GM12878 (cell line): Measurements from ENCODE around the gene CRAMP1. TPM values are rescaled to one million over a fixed set of nuclear protein-coding genes. Genes with fewer than 3 reads are reported as not detected.

Experiments used
- ATAC-seq: fragments of 200-7000 bp; cut with Tn5 transposase; 3 replicates; pipeline ENCODE4 v1.9.1; 2020; ENCODE audit warnings: mild to moderate bottlenecking, moderate library complexity
- BruUV-seq: library from RNA; stranded (reverse); fragments of 400-500 nt; replicated peaks from 2 replicates; lab custom pipeline; 2021; lab: Mats Ljungman, UMichigan
- CTCF ChIA-PET: fragments of 300-600 bp; sonication (Branson Sonifier 250); formaldehyde crosslinking; extraction: SDS; loops from one replicate; lab custom pipeline; 2021; ENCODE audit warnings: inconsistent platforms; lab: Yijun Ruan, JAX
- POLR2A ChIA-PET: fragments of 350-600 bp; formaldehyde crosslinking; extraction: SDS; loops from one replicate; lab custom pipeline; 2021; ENCODE audit warnings: inconsistent platforms; lab: Charles Lee
- RAD21 ChIA-PET: fragments of 300-600 bp; sonication (Branson Sonifier 250); formaldehyde crosslinking; loops from one replicate; lab custom pipeline; 2023; ENCODE audit warnings: antibody characterized with exemption; ENCODE audit not compliant: unreplicated experiment; lab: Charles Lee
- SMC1A ChIA-PET: fragments of 300-600 bp; sonication (Branson Sonifier 250); formaldehyde crosslinking; loops from one replicate; lab custom pipeline; 2023; ENCODE audit not compliant: unreplicated experiment, uncharacterized antibody; lab: Charles Lee
- DNase-seq: peaks from one replicate; pipeline ENCODE4 v3.0.0-alpha.2; 2011; ENCODE audit warnings: low read depth, low spot score
- FAIRE-seq: peaks from 3 replicates; lab custom pipeline; 2011; peaks lifted over from hg19 to GRCh38; lab: Jason Lieb, UNC
- H2AFZ ChIP-seq: 2 replicates; pipeline ENCODE4 v1.6.0; 2011; ENCODE audit warnings: low read depth, low read length, control low read depth; ENCODE audit not compliant: control insufficient read depth
- H3K27ac ChIP-seq: 2 replicates; pipeline ENCODE4 v1.5.1; 2011; ENCODE audit warnings: control low read depth; ENCODE audit not compliant: control insufficient read depth, insufficient read depth
- H3K27me3 ChIP-seq, 2 experiments: replicated peaks in 1 of 2; 2 replicates each; pipeline versions ENCODE4 v1.6.0 to v1.6.1; 2011; ENCODE audit warnings: low read length in 1 of 2; ENCODE audit not compliant: control insufficient read depth in 2 of 2, insufficient read depth in 2 of 2
- H3K36me3 ChIP-seq, 2 experiments: 2 replicates each; pipeline ENCODE4 v1.5.1; 2011; ENCODE audit warnings: low read length in 1 of 2; ENCODE audit not compliant: control insufficient read depth in 2 of 2, insufficient read depth in 2 of 2
- H3K4me1 ChIP-seq: 2 replicates; pipeline ENCODE4 v1.6.1; 2011; ENCODE audit warnings: mild to moderate bottlenecking, low read length, moderate library complexity, mixed read lengths; ENCODE audit not compliant: control insufficient read depth, insufficient read depth
- H3K4me2 ChIP-seq: 2 replicates; pipeline ENCODE4 v1.6.0; 2011; ENCODE audit warnings: control low read depth; ENCODE audit not compliant: control insufficient read depth, insufficient read depth
- H3K4me3 ChIP-seq: fragments of 200-600 bp; sonication (generic); 2 replicates; pipeline ENCODE4 v1.5.1; 2016
- H3K79me2 ChIP-seq: 2 replicates; pipeline ENCODE4 v1.6.0; 2011; ENCODE audit warnings: low read length; ENCODE audit not compliant: control insufficient read depth, insufficient read depth
- H3K9ac ChIP-seq: 2 replicates; pipeline ENCODE4 v1.8.0; 2011; ENCODE audit warnings: low read length, control low read depth, mixed read lengths; ENCODE audit not compliant: control insufficient read depth, insufficient read depth
- H3K9me3 ChIP-seq: replicated peaks from 3 replicates; pipeline ENCODE4 v1.5.1; 2011; ENCODE audit warnings: mild to moderate bottlenecking, low read length; ENCODE audit not compliant: control insufficient read depth, insufficient read depth
- H4K20me1 ChIP-seq: 2 replicates; pipeline ENCODE4 v1.6.0; 2011; ENCODE audit not compliant: control insufficient read depth, insufficient read depth
- BACH1 ChIP-seq: fragments of 450-650 bp; IDR thresholded peaks from 2 replicates; pipeline ENCODE4 v1.6.1; 2017; ENCODE audit warnings: mild to moderate bottlenecking, borderline replicate concordance
- DPF2 ChIP-seq: fragments of 450-650 bp; IDR thresholded peaks from 2 replicates; pipeline ENCODE4 v1.6.1; 2017; ENCODE audit warnings: mild to moderate bottlenecking
- FOXM1 ChIP-seq: IDR thresholded peaks from 2 replicates; pipeline ENCODE4 v1.6.1; 2012; ENCODE audit warnings: low read depth, mild to moderate bottlenecking, inconsistent platforms, low read length, moderate library complexity
- KAT2A ChIP-seq: conservative IDR thresholded peaks from 2 replicates; pipeline ENCODE4 v1.6.1; 2011; ENCODE audit warnings: low read depth, low read length; ENCODE audit not compliant: control insufficient read depth
- NKRF ChIP-seq: fragments of 450-650 bp; conservative IDR thresholded peaks from 2 replicates; pipeline ENCODE4 v1.6.1; 2017; ENCODE audit warnings: mild to moderate bottlenecking, moderate library complexity
- POLR2AphosphoS2 ChIP-seq: IDR thresholded peaks from 2 replicates; pipeline ENCODE4 v1.6.1; 2011; ENCODE audit warnings: low read depth, mild to moderate bottlenecking, low read length, improper control_type of control experiment, moderate library complexity
- RAD21 ChIP-seq: IDR thresholded peaks from 2 replicates; pipeline ENCODE4 v1.6.1; 2011; ENCODE audit warnings: mild to moderate bottlenecking, low read depth, low read length, moderate library complexity; ENCODE audit not compliant: insufficient read depth
- SMAD1 ChIP-seq: fragments of 450-650 bp; IDR thresholded peaks from 2 replicates; pipeline ENCODE4 v1.6.1; 2018; ENCODE audit warnings: mild to moderate bottlenecking, low read depth; ENCODE audit not compliant: partially characterized antibody
- TAF1 ChIP-seq: IDR thresholded peaks from 2 replicates; pipeline ENCODE4 v1.6.1; 2011; ENCODE audit warnings: mild to moderate bottlenecking, low read depth, low read length, borderline replicate concordance
- ZNF24 ChIP-seq: fragments of 450-650 bp; IDR thresholded peaks from 2 replicates; pipeline ENCODE4 v1.6.1; 2017; ENCODE audit warnings: antibody characterized with exemption, mild to moderate bottlenecking
- WGBS: methylation state at CpG from one replicate; pipeline ENCODE4 v1.1.6; 2016; ENCODE audit warnings: low lambda C conversion rate; ENCODE audit not compliant: insufficient replicate concordance, insufficient coverage; ENCODE audit errors: missing lambda C conversion rate; 5-methylcytosine and 5-hydroxymethylcytosine counted together
- in situ Hi-C: fragments of 300-500 bp; cut with MboI; formaldehyde crosslinking; loops from 9 replicates; pipeline ENCODE4 v1.14.3; 2018; ENCODE audit warnings: mixed read lengths
- intact Hi-C: fragments of 100-400 bp; cut with micrococcal nuclease; formaldehyde crosslinking; loops from one replicate; pipeline ENCODE4 v1.14.2; 2022; ENCODE audit not compliant: unreplicated experiment
- polyA plus RNA-seq, 11 experiments: library from polyadenylated mRNA; depleted of rRNA in 4 of 11; unstranded in 6 of 11; stranded (reverse) in 5 of 11; fragments of >200 nt; fragmentation: Nextera tagmentation in 4 of 11; fragmentation: Illumina TruSeq in 1 of 11; extraction: Ambion mirVana in 4 of 11; extraction: Trizol in 1 of 11; gene quantifications; 1 replicate in 1 of 11; 2 replicates in 10 of 11; pipeline versions ENCODE4 v1.2.1 to v1.2.3, GENCODE V29; 2011 to 2016; ENCODE audit warnings: inconsistent platforms in 2 of 11, missing spikeins in 2 of 11, low read depth in 1 of 11
- total RNA-seq, 4 experiments: library from RNA; depleted of rRNA in 3 of 4; stranded (reverse); fragments of >200 nt in 3 of 4; fragmentation: Illumina TruSeq in 1 of 4; extraction: Trizol in 1 of 4; gene quantifications; 2 replicates each; pipeline versions ENCODE4 v1.2.1 to v1.2.3, GENCODE V29; 2013 to 2021
- TF ChIP-seq, protein P1 (sequence below): fragments of 450-650 bp; IDR thresholded peaks from 2 replicates; pipeline ENCODE4 v1.6.1; 2017; ENCODE audit warnings: low read depth, mild to moderate bottlenecking, moderate library complexity

The CRAMP1 gene
- total and polyA plus RNA-seq, 10 of the 15 experiments (the other 5 are each of a cell fraction or from before 2014, with no cell fraction given) = 0.37 to 9.8 (median 3.9) TPM

DNA sequence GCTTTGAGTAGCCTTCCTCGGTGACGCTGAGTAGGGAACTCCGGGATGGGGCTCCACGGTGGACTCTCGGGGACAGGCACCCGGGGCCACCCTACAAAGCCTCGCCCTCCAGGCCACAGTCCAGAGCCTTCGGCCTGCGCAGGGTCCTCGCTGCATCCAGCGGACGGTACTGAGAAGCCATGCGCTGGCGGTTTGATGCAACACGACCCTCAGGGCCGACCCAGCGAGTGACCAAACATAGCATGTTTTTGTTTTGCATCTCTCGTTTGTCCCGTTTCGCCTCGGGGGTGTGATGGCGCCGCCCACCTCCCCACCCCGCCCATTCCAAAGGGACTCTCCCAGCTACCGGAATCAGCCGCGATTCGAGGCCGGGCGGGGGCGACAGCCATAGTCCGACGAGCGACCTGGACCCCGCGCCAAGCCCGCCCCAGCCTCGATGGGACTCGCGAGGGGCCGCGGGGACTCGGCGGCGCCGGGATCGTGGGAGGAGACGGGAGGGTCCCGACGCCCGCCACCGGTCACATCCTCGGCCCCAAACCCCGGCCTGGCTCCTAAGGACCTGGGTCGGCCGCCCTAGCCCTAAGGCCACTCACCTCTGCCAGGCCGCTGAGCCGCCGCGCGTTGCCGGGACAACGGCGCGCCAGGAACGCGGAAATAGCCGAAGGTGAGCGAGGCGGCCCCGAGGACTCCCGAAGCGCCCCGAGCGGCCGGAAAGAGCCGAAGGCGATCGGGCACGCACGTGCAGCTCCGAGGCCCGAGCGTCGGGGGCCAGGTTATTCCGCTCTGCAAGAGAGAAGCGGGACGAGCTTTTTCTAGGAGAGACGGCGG is 1.9 kb upstream of the CRAMP1 start (continued):
- TF ChIP-seq KAT2A (no peak), RAD21 (no peak), SMAD1 (no peak)
- TF ChIP-seq, all 136 proteins: peak for 18

DNA sequence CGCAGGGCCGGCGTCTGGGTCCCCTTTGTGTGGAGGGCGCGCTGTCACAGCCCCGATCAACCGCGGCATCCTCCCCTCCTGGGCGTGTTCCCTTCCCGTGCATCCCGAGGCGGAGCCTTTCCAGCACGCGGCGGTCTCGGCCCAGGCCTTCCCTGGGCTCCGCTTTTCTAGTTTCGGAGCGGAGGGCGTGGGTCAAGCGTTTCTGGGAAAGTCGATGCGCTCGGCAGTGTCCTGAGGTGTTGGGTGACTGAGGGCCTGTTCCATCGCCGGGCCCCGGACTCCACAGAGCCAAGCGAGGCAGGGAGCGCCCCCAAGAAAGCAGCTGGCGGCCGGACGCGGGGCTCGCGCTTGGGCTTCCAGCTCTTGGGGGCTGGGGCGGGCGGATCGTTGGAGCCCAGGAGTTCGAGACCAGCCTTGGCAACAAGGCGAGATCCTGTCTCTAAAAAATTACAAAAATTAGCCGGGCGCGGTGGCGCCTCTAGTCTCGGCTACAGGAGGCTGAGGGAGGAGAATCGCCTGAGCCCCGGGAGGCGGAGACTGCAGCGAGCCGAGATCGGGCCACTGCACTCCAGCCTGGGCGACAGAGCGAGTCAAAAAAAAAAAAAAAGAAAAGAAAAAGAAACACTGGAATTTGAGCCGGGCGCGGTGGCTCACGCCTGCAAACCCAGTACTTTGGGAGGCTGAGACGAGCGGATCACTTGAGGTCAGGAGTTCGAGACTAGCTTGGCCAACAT is 1.1 kb upstream of the CRAMP1 start:
- ChIA-PET RAD21 (interaction anchor here (0.7 to 0.8 kb wide), 3 partner anchors 95 to 202 kb away, joined by 3 read pairs; partner anchors contain the start of gene MAPK8IP3), CTCF (interaction anchor here (0.6 to 1.0 kb wide), 2 partner anchors 95 to 881 kb away, joined by 3 read pairs; partner anchors contain the start of gene MAPK8IP3), SMC1A (no interaction called here), POLR2A (interaction anchor here (0.6 to 1.9 kb wide), 6 partner anchors 9 to 611 kb away, joined by 3 to 13 read pairs (median 4); partner anchors contain the start of genes JPT2 and MAPK8IP3)
- DNase-seq (no peak), FAIRE-seq (no peak), ATAC-seq (peak; percentile 5)
- TF ChIP-seq TAF1 = no peak
- TF ChIP-seq ZNF24 = no peak
- peak; percentile 27; the same call in 1 of the 2 replicates for TF ChIP-seq NKRF
- no peak for TF ChIP-seq POLR2AphosphoS2
- TF ChIP-seq FOXM1 = no peak
- TF ChIP-seq, protein P1, sequence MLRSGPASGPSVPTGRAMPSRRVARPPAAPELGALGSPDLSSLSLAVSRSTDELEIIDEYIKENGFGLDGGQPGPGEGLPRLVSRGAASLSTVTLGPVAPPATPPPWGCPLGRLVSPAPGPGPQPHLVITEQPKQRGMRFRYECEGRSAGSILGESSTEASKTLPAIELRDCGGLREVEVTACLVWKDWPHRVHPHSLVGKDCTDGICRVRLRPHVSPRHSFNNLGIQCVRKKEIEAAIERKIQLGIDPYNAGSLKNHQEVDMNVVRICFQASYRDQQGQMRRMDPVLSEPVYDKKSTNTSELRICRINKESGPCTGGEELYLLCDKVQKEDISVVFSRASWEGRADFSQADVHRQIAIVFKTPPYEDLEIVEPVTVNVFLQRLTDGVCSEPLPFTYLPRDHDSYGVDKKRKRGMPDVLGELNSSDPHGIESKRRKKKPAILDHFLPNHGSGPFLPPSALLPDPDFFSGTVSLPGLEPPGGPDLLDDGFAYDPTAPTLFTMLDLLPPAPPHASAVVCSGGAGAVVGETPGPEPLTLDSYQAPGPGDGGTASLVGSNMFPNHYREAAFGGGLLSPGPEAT = 0 out of 2 replicates have a peak, but pooled peaks have one; percentile 13
- peak; percentile 48; the same call in 1 of the 2 replicates for TF ChIP-seq BACH1
- TF ChIP-seq DPF2 = 0 out of 2 replicates have a peak, but pooled peaks have one; percentile 30
- BruUV-seq = no TSS peak
- Histone ChIP-seq H4K20me1 (no peaks in the 10 kb centered on the region; the same call in 1 of the 2 replicates), H3K4me2 (peak overlapping the region; percentile 92), H3K79me2 (peaks cover 6% of the 10 kb centered on the region), H3K4me3 (peak overlapping the region; percentile 71), H3K4me1 (peaks cover 20% of the 10 kb centered on the region), H3K9ac (peak overlapping the region; percentile 44), H3K36me3 (peaks cover 2 to 3% of the 10 kb centered on the region in 2 experiments; a peak in 2 of 4 replicates), H3K27ac (peak overlapping the region; percentile 56; the same call in 1 of the 2 replicates), H3K27me3 (peaks cover 0 to 4% of the 10 kb centered on the region in 2 experiments; a peak in 1 of 4 replicates), H3K9me3 (no peaks in the 10 kb centered on the region), H2AFZ (peak overlapping the region; percentile 92)
- intact Hi-C loops (loop anchor here (5.0 kb wide), 2 partner anchors 66 to 189 kb away; partner anchors contain the start of genes JPT2 and UQCC4), in situ Hi-C loops (no loop called here)
- 8% methylated on average over 53 of the region's 60 CpGs for WGBS
